Activated CD4-positive, alpha-beta T cell treated with anti-CD3 and anti-CD28 coated beads for 24 hours (primary cell): ENCODE measurements around the gene SMIM24.

Source experiments
- DNase-seq, 2 donors: peaks; one replicate each; pipeline ENCODE4 v3.0.0-alpha.2; 2020; ENCODE audit warnings: low read depth in 2 of 2

SMIM24 gene

GRCh38 chr19:3497757-3498520 lies 17.6 kb upstream of the SMIM24 start:
- DNase-seq = no peak

GRCh38 chr19:3496392-3497273 lies 16.3 kb upstream of the SMIM24 start:
- DNase-seq = no peak

GRCh38 chr19:3494559-3494958 lies 14.2 kb upstream of the SMIM24 start:
- DNase-seq = peak; percentile 50 to 52

GRCh38 chr19:3494051-3494450 lies 13.7 kb upstream of the SMIM24 start:
- DNase-seq = no peak

- no peak for DNase-seq
These were observed 13.3 kb upstream of the SMIM24 start for GRCh38 chr19:3493651-3494050.

- no peak for DNase-seq
These were observed 12.6 kb upstream of the SMIM24 start for GRCh38 chr19:3492919-3493318.

GRCh38 chr19:3492131-3492839 lies 12.0 kb upstream of the SMIM24 start:
- DNase-seq = no peak

GRCh38 chr19:3491396-3492119 lies 11.2 kb upstream of the SMIM24 start:
- DNase-seq = no peak

GRCh38 chr19:3483226-3483628 lies 2.9 kb upstream of the SMIM24 start, which contains the start of gene SMIM44:
Gene SMIM44 (minus strand): TSS chr19:3483441. CDS start chr19:3483403, 38 bp downstream.
- no peak for DNase-seq

GRCh38 chr19:3482507-3483225 lies 2.3 kb upstream of the SMIM24 start:
- DNase-seq = no peak

- DNase-seq = no peak
These were observed 1.1 kb upstream of the SMIM24 start for GRCh38 chr19:3481241-3482090.

GRCh38 chr19:3479834-3480215 lies 500 bp downstream of the SMIM24 start:
- peak in 1 of 2 donors; percentile 18 for DNase-seq

GRCh38 chr19:3479177-3479833 lies 1.0 kb downstream of the SMIM24 start:
- DNase-seq = peak; percentile 14 to 18

- no peak for DNase-seq
These were observed 1.7 kb downstream of the SMIM24 start for GRCh38 chr19:3478409-3479176.

- no peak for DNase-seq
These were observed 2.4 kb downstream of the SMIM24 start for GRCh38 chr19:3477951-3478350.

GRCh38 chr19:3477506-3477905 lies 2.8 kb downstream of the SMIM24 start:
- DNase-seq = no peak

GRCh38 chr19:3476830-3477229 lies 3.5 kb downstream of the SMIM24 start:
- no peak for DNase-seq

- no peak for DNase-seq
These were observed 4.9 kb downstream of the SMIM24 start for GRCh38 chr19:3475449-3475848.

- no peak for DNase-seq
These were observed 5.7 kb downstream of the SMIM24 start for GRCh38 chr19:3474614-3475013.
